ENCODE measurements around the gene BANP.
"Not testable (repeated sequence)": the region's sequence is repeated elsewhere in the genome, so short reads cannot be mapped to it uniquely, and the experiment has no call there.

Gene BANP

DNA sequence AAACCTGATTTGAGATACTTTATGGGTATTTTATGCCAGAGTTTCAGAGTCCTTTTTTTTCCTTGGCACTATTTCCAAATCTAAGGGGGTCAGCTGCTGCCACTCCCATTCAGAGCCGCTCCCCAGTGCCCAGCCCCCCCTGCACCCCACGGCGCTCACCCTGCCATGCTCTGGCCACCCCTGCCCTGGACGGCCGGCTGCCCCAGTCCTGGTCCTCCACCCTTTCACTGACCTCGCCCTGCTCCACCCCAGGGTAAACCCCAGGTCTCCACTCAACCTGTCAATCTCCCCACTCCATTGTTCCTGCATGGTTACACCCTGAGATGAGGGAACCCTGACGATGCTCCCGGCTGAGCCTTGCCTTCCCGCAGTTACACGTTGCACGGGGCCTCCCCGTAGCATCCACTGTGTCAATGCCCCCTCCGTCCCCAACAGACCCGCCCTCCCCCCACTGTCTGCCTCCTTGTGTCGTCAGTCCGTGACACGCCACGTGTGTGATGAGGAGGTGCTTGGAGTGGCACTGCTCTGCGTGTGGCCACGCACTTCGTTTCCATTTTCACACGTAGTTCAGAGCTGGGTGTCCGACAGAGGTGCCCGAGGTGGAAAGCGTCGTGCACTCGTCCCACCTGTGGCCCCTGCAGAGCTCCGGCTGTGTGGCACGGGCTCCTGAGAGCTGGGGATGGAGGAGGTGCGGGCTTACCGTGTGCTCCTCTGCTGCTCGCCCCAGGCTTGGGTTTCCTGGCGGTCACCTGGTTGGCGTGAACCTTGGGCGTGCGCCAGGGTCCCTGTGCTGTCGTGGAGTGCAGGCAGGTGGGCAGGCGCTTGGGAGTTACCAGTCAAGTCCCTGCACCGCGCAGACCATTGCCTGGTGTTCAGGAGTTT, 116.5 kb downstream of the BANP start:
- DNase-seq (ENCODE audit: low spot score), result no peak

DNA sequence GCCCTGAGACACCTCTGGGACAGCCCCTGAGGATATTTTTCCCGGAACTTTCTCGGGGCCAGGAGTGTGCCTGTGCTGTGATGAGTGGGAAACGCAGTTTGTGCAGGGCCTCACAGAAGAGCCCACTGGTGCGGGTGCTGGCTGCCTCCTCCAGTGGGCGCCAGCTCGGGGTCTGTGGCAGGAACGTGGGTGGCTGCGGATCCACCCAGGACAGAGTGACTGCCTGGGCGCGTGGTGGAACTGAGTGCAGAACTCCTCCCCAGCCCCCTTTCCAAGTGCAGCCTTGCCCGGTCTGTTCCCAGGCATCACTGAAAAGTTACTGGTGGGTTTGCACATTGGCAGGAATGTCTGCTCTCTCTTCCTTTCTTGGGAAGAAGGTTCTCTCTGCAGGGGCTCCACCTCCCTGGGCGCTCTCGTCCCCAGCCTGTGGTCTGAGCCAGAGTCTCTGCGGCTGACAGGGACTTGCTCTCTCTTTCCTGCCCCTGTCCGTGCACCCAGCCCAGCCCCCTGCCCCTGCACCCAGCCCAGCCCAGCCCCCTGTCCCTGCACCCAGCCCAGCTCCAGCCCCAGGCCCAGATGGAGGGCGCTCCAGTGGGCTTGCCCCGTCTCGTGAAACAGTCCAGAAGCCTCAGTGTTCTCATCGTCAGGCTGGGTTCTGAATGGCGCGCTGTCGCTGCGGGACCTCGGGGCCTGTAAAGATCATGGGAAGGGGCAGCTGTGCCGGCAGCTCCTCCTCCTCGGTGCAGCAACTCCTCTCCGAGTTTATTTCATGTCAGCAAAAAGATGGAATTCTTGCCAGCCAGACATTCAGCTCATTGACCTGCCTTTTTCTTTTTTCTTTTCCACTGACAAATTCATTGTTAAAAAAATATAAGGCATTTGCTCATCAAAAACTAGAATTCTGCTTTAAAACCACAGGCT, 117.5 kb downstream of the BANP start:
- no peak for DNase-seq (ENCODE audit: low spot score)

DNA sequence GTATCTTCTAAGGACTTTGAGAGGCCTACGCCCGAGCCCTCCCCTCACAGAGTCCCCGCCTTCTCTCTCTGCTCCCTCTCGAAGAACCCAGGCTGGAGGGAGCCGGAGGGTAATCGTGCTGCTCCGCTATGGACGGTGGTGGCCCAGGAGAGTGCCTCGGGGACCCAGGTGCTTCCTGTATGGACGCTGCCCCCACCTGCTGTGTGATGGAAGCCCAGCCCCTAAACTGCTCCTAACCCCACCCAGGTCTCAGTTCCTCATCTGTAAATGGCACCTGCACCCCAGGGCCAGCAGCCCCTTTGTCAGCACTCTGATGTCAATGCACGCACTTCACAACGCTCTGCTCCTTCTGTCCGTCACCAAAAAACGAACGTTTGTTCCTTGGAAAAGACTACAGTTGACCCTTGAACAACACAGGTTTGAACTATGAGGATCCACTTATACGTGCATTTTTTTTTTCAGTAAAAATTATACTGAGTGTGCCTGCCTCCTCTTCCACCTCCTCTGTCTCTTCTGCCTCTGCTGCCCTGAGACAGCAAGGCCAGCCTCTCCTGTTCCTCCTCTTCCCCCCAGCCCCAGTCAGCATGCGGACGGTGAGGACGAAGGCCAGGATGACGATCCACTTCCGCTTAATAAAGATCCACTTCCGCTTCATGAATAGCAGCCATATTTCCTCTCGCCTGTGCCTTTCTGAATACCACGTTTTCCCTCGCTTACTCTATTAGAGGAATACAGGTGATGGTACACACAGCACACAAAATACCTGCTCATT, 118.3 kb downstream of the BANP start:
- no peak for DNase-seq (ENCODE audit: low spot score)

DNA sequence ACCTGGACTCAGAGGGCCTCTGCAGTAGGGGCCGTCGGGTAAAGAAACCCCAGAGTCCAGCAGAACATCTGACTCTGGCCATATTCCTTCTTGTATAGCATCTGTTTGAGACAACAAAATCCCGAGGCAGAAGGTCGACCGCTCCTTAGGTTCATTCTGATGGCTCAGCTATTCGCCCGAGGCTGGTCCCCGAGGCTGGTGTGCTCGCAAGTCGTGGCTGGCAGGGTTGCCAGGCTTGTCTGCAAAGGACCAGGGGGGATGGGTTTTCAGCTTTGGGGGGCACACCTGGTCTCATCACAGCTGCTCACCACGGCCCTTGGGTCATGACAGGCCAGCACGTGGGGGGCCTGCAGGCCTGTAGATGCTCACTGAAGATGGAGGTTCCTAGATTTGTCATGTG, 119.1 kb downstream of the BANP start:
- no peak for DNase-seq (ENCODE audit: low spot score)

DNA sequence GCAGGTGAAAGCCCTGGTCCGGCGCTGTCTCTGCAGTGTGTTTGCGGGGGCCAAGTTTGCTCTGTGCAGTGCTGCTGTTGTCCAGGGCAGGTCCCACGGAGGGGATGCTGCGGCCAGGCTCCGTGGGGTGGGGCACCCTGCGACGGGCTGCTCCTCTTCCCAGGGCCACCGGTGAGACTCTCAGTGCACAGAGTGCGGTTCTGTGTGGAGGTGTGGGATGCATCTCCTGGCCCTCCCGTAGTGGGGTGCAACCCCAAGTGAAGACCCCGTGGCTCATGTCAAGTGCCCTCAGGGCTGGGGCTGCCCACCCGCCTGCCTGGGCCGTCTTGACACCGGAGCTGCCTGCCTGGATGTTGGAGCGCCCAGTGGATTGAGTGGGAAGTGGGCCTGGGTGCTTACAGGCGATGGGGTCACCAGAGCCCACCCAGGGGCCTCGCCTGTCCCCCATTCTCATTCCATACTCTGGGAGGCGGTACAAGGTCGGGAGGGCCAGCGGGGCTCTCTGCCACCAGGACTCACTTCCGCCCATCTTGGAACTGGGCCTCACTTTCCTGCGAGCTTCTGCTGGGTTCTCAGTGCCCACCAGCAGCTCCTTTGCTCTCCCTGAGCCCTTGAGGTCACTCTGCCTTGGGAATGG, 119.9 kb downstream of the BANP start:
- no peak for DNase-seq (ENCODE audit: low spot score)

DNA sequence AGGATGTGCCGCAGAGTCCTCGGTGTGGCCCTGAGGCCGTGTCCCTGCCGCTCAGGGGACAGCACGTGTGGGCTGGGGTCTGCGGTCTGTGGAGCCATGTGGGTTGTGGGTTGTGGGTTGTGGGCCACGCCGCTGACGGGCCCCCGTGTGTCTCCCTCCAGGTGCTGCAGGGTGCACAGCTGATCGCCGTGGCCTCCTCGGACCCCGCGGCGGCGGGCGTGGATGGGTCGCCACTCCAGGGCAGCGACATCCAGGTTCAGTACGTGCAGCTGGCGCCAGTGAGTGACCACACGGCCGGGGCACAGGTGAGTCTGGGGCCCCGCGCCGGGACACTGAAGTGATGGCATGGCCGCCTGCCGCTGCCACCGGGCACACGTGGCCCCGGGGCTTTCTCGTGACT, 120.7 kb downstream of the BANP start:
- no peak for DNase-seq (ENCODE audit: low spot score)

DNA sequence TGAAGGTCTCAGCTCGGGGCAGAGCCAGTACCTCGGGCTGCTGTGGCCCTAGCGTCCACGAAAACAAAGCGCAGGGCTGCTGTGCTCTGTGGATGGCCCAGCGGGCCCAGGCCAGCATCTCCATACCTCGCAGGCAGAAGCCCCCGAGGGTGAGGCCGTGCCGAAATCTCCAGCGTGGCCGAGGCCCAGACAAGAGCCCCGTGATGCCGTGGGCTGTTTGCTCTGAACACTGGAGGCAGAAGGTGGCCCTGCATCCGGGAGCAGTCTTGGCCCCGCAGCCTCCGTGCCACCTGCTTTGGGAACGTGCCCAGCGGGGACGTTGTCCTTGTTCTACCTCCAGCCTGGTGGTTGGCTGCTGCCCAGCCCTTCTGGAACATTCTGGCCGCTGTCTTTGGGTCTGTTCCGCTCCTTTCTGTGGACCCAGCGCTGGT, 121.4 kb downstream of the BANP start:
- DNase-seq (ENCODE audit: low spot score), result no peak

DNA sequence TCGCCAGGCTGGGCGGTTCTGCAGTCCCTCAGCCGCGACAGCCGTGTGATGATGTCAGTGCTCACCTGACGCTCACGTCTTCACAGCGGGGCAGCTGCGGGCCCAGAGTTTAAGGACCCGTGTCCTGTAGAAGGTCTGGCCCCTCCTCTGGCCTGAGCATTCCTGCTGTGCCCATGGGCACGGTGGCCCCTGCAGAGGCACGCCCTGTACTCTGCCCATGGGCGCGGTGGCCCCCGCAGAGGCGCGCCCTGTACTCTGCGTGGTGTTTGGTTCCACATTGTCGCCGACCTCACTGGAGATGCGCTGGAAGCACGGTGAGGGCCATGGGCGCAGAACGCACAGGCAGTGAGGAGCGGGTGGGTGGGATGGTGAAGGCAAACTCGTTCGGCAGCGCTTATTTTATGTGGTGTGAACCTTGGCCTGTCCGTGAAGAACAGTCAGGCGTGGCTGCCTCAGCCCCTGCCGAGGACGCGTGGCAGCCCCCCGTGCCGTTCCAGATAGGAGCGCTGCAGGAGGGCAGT, 122.0 kb downstream of the BANP start:
- DNase-seq (ENCODE audit: low spot score), result no peak

DNA sequence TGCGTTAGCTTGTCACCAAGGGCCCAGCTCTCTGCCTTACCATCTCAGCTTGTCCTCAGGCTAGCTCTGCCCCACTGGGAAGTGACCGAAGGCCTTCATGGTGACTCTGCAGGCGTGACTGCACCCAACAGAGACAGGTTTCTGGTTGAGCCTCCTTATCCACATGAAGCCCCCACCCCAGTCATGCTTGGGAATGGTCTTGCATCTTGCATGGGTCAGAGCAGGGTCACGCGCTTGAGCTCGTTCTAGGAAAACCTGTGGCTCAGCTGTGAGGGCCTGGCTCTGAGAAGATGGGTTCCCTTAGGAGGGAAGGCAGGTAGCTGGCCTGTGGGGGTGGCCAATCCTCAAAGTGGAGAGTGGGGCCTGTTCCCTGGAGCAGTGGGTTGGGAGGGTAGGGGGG, 122.8 kb downstream of the BANP start:
- no peak for DNase-seq (ENCODE audit: low spot score)

DNA sequence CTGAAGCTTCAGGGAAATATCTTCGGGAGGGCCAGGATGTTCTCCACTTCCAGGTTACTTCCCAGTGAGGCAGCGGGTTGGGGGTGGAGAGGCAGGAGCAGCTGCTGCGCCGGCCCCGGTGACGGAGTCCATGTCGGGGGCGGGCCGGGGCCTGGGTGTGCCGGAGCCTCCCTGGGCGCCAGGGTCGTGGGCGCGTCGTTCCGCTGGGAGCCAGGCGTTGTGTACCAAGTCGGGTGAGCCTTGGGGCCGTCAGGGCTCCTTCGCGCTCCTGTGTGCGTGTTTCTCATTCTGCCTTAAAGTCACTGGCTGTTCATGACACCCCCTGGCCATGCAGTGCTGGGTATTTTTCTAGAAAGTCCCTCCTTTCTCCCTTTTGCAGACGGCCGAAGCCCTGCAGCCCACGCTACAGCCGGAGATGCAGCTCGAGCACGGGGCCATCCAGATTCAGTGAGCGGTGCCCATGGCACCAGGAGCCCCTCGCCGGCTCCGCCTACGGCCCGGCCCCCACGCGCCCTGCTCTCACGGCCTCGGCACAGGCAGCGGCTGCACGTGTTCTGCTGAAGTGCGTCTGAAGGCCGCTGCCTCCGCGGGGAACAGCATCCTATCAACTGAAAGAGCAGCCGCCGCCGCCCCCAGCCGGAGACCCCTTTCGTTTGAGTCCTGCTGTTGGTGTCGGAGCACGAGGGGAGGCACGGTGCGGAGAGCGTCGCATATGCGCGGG, 125.1 kb downstream of the BANP start:
- no peak for DNase-seq (ENCODE audit: low spot score)

DNA sequence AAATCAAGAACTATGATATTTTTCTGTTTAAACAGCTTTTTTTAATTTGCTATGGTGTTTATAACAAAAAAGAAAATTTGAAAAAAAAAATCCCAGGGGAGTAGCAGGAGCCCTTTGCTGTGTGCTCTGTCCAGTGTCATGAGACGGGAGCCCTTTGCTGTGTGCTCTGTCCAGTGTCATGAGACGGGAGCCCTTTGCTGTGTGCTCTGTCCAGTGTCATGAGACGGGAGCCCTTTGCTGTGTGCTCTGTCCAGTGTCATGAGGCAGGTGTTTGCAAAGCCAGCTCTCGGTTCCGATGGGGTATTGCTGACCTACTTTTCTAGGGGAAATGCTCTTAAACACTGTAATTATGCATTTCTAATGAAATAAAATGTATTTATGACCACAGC, 125.7 kb downstream of the BANP start:
- DNase-seq (ENCODE audit: low spot score), result not testable (repeated sequence)

DNA sequence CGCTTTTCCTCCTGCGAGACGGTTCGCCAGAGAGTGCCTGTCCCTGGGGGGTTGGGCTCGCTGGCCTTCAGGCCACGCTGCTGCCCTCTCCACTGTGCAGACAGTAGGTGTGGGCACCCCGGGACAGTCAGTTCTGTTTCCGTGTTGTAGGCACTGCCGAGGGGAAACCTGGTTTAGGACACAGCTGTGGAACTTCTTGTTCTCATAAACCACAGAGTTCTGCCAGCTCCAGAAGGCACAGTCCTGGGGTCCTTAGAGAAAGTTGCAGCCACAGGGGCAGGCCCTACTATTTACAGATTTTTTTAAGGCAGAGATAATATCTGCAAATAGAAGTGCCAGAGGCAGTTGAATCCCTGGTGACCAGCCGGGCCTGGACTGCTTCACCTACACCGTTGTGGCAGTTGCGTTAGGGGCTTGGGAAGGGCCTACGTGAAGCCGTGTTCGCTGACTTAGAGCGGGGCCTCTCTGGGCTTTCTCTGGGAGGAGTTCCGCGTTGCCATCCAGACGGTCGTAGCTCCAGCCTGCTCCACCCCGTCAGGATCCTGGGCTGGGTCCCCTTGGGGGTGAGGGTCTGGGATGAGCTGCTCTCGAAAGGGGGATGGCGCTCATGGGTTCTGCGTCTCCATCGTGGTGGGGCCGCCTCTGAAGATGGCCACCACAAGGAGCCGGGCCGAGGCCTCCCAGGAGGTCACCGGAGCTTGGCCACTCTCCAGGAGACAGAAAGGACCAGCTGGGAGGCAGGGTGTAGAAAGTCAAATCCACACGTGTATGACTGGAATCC, 126.3 kb downstream of the BANP start:
- DNase-seq (ENCODE audit: low spot score), result no peak

DNA sequence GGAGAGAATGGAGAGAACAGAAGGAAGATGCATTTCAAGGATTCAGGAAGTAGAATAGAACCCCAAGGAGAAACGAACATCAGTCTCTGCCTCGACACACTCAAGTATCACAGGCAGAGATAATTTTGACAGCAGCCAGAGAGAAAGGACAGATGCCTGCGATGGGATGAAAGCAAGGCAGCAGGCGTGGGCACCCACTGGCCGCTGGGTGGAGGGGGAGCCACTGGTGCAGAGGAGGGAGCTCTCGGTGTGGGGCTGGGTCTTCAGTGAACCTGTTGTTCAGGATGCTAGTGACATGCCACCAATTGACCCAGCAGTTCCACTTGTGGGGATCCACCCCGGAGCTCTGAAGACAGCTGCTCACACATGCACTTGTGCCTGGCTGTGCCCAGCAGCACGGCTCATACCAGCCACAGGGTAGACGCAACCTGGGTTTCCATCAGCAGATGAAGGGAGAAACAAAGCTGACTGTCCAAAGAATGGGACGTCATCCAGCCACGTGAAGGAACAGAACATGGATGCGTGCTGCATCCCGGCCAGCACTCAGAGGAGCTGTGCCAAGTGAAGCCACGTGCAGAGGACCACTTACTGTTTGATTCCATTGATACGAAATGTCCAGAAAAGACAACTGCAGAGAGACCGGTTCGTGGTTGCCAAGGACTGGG, 127.0 kb downstream of the BANP start:
- DNase-seq (ENCODE audit: low spot score), result no peak

DNA sequence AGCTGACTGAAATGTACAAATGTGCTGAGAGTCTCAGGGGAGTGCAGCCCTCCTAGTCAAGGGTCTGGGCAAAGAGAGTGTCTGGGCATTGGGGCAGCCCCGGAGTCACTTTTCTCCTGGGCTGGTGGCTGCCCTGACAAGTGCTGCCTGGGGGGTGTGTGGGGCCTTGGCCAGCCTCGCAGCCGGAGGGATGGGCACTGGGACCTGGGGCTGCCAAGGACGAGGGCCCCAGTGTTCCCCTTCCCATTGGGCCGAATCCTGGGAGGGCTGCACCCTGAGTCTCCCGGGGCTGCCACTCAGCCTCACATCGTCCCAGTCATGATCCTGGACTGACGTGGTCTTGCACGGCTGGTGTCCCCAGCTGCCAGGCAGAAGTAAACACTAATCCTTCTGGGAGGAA, 132.3 kb downstream of the BANP start:
- DNase-seq (ENCODE audit: low spot score), result no peak

DNA sequence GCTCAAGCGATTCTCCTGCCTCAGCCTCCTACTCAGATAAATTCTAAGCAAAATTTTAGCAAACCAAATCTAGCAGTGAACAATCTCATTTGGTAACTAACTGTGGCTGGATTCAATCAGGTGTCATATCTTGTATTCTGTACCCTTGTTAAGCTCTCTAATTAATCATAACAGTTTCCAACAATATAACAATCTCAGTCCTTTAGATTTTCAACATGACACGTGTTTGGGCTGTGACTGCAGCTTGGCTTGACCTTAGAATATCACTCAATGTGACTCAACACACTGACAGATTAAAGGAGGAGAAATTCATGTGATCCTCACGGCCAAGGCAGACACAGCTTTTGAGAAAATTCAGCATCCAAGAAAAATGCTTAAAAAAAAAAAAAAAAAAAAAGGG, 133.6 kb downstream of the BANP start:
- peak; percentile 70 for DNase-seq (ENCODE audit: low spot score)

DNA sequence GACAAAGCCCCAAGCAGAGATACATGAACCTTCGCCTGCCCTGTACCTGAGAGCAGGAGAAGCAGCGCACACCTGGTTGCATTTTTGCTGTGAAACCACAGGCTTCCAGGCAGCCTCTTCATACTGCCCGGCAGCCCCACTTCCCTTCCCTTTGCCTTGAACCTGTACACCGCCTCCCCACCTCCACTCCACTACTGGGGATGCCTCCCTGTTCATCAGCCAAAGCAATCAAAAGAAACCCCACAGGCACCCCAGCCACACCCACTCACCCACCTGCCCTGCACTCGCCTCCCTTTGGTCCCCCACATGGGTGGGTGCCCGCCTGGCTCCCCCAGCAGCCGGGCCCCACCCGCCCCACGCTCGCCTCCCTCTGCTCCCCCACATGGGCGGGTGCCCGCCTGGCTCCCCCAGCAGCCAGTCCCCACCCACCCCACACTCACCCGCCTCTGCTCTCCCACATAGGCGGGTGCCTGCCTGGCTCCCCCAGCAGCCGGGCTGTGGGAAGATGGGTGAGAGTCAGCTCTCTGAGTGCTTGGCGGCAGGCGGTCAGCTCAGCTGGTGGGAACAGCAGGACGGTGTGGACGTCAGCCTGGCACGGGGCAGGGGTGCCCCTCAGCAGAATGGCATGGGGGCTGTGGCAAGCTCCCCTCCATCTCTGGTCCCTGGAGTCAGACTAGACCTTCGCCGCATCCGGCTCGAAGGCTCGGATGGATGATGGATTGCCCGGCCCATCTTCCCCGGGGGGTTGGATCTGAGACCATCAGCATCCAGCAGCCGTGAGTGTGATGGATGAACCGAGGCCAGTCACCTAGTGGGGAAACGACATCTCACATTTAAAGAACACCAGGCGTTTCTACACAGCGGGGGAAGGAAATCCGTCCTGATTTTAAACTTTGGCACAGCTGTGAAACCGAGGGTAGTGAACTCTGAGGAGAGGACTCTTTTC, 135.6 kb downstream of the BANP start:
- DNase-seq (ENCODE audit: low spot score), result no peak

DNA sequence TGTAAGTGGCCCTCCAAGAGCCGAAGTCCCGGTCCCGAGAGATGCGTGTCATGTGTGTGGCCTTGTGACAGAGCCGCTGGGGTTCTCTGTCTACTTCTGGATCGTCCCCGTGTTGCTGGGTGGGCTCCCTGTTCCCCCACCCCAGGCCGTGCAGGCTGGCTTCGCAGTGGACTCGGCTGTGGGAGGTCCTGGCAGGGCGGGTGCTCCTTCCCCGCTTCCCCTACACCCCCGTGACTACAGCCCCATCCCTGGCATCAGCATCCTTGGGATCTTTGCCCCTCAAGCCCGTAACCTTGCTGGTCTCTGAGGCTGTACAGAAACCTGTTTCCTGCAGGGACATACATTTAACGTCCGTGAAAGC, 136.3 kb downstream of the BANP start:
- no peak for DNase-seq (ENCODE audit: low spot score)

DNA sequence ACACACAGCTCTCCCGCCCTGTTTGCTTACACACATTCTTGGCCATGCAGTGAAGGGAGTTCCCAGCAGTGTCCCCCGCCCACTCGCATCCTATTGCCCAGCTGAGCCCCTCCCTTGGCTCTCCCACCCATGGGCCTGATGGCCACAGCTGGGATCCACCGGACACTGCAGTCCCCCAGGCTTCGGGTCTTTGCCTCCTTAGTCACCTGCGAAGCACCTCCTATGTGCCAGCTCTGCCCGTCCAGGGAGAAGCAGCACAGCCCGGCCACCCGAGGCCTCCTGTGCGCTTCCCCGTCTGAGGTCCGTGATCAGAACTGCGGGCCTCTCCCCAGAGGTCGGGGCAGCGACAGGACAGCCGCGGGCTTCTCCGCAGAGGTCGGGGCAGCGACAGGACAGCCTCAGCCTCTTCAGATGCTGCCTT, 136.9 kb downstream of the BANP start:
- DNase-seq (ENCODE audit: low spot score), result no peak
